Skeletal muscle tissue (tissue), 4 donors: ENCODE data around the gene GLB1L3. TPM values are rescaled to one million over a fixed set of nuclear protein-coding genes. Genes with fewer than 3 reads are reported as not detected.

Experiments used
- H3K27ac ChIP-seq: one replicate; pipeline ENCODE4 v1.7.0; 2013; ENCODE audit warnings: mild to moderate bottlenecking, low read depth, low read length, inconsistent platforms
- H3K27me3 ChIP-seq, 3 donors: one replicate each; pipeline ENCODE4 v1.7.0; 2013; ENCODE audit warnings: low read length in 3 of 3; ENCODE audit not compliant: control insufficient read depth in 3 of 3, insufficient read depth in 3 of 3
- H3K36me3 ChIP-seq, 3 donors: one replicate each; pipeline ENCODE4 v1.7.0; 2013; ENCODE audit warnings: low read length in 3 of 3; ENCODE audit not compliant: control insufficient read depth in 3 of 3, insufficient read depth in 3 of 3
- H3K4me1 ChIP-seq, 3 donors: one replicate each; pipeline ENCODE4 v1.7.0; 2013; ENCODE audit warnings: low read length in 3 of 3, mild to moderate bottlenecking in 3 of 3; ENCODE audit not compliant: control insufficient read depth in 3 of 3, insufficient read depth in 3 of 3
- H3K4me3 ChIP-seq, 3 donors: one replicate each; pipeline ENCODE4 v1.7.0; 2013; ENCODE audit warnings: low read length in 3 of 3
- H3K9ac ChIP-seq, 3 donors: one replicate each; pipeline ENCODE4 v1.7.0; 2013; ENCODE audit warnings: low read length in 3 of 3, mild to moderate bottlenecking in 3 of 3, moderate library complexity in 2 of 3, low read depth in 1 of 3
- H3K9me3 ChIP-seq, 3 donors: one replicate each; pipeline ENCODE4 v1.7.0; 2013; ENCODE audit warnings: low read length in 3 of 3; ENCODE audit not compliant: control insufficient read depth in 3 of 3
- total RNA-seq: library from RNA; depleted of rRNA; stranded (reverse); fragments of >200 nt; gene quantifications from one replicate; pipeline ENCODE4 v1.2.3, GENCODE V29; 2014
- donor health status: Osteomylitis.

Gene GLB1L3
- total RNA-seq, 1 donor from 2014 or later, result not detected

GRCh38 chr11:134347441-134347840 lies 71.3 kb downstream of the GLB1L3 start:
- H3K4me1 ChIP-seq, result no peaks in the 10 kb centered on the region
- no peaks in the 10 kb centered on the region for H3K36me3 ChIP-seq
- peaks cover 5 to 9% (median 8%) of the 10 kb centered on the region in 3 donors for H3K27me3 ChIP-seq
- no peak overlapping the region for H3K9ac ChIP-seq
- H3K4me3 ChIP-seq, result no peak overlapping the region
- no peak overlapping the region for H3K27ac ChIP-seq
- H3K9me3 ChIP-seq, result no peaks in the 10 kb centered on the region

- no peaks in the 10 kb centered on the region for H3K36me3 ChIP-seq
- H3K4me1 ChIP-seq, result no peaks in the 10 kb centered on the region
- no peak overlapping the region for H3K27ac ChIP-seq
- H3K27me3 ChIP-seq, result peaks cover 0 to 5% (median 0%) of the 10 kb centered on the region in 3 donors
- H3K4me3 ChIP-seq, result no peak overlapping the region
- H3K9me3 ChIP-seq, result no peaks in the 10 kb centered on the region
- H3K9ac ChIP-seq, result no peak overlapping the region
Measured at GRCh38 chr11:134349109-134349801, 73.1 kb downstream of the GLB1L3 start.

GRCh38 chr11:134349802-134350355 lies 73.7 kb downstream of the GLB1L3 start:
- H3K4me3 ChIP-seq, result no peak overlapping the region
- peaks cover 0 to 5% (median 0%) of the 10 kb centered on the region in 3 donors for H3K27me3 ChIP-seq
- no peak overlapping the region for H3K27ac ChIP-seq
- H3K9ac ChIP-seq, result no peak overlapping the region
- H3K36me3 ChIP-seq, result no peaks in the 10 kb centered on the region
- H3K4me1 ChIP-seq, result no peaks in the 10 kb centered on the region
- H3K9me3 ChIP-seq, result no peaks in the 10 kb centered on the region

GRCh38 chr11:134350381-134350780 lies 74.2 kb downstream of the GLB1L3 start:
- H3K27me3 ChIP-seq, result peaks cover 0 to 5% (median 0%) of the 10 kb centered on the region in 3 donors
- H3K9me3 ChIP-seq, result no peaks in the 10 kb centered on the region
- no peak overlapping the region for H3K9ac ChIP-seq
- H3K36me3 ChIP-seq, result no peaks in the 10 kb centered on the region
- H3K27ac ChIP-seq, result no peak overlapping the region
- H3K4me3 ChIP-seq, result no peak overlapping the region
- H3K4me1 ChIP-seq, result no peaks in the 10 kb centered on the region

GRCh38 chr11:134352111-134352510 lies 75.9 kb downstream of the GLB1L3 start:
- no peaks in the 10 kb centered on the region for H3K36me3 ChIP-seq

GRCh38 chr11:134355136-134355535 lies 79.0 kb downstream of the GLB1L3 start:
- H3K27ac ChIP-seq, result no peak overlapping the region
- H3K9me3 ChIP-seq, result no peaks in the 10 kb centered on the region
- H3K36me3 ChIP-seq, result no peaks in the 10 kb centered on the region
- no peaks in the 10 kb centered on the region for H3K4me1 ChIP-seq
- no peak overlapping the region for H3K9ac ChIP-seq
- peaks cover 0 to 8% (median 6%) of the 10 kb centered on the region in 3 donors for H3K27me3 ChIP-seq
- H3K4me3 ChIP-seq, result no peak overlapping the region

More at GRCh38 chr11:134352111-134352510, 75.9 kb downstream of the GLB1L3 start:
- H3K9me3 ChIP-seq, result no peaks in the 10 kb centered on the region
- no peak overlapping the region for H3K27ac ChIP-seq
- no peak overlapping the region for H3K4me3 ChIP-seq
- H3K9ac ChIP-seq, result no peak overlapping the region
- H3K27me3 ChIP-seq, result peaks cover 0 to 2% (median 2%) of the 10 kb centered on the region in 3 donors
- H3K4me1 ChIP-seq, result no peaks in the 10 kb centered on the region

- H3K27ac ChIP-seq, result no peak overlapping the region
- no peaks in the 10 kb centered on the region for H3K36me3 ChIP-seq
- H3K27me3 ChIP-seq, result peaks cover 0 to 10% (median 6%) of the 10 kb centered on the region in 3 donors
- H3K9me3 ChIP-seq, result no peaks in the 10 kb centered on the region
- no peak overlapping the region for H3K4me3 ChIP-seq
- H3K4me1 ChIP-seq, result no peaks in the 10 kb centered on the region
- no peak overlapping the region for H3K9ac ChIP-seq
Measured at GRCh38 chr11:134355656-134356055, 79.5 kb downstream of the GLB1L3 start.

GRCh38 chr11:134356656-134357544 lies 80.7 kb downstream of the GLB1L3 start:
- H3K27me3 ChIP-seq, result peaks cover 0 to 10% (median 6%) of the 10 kb centered on the region in 3 donors
- no peaks in the 10 kb centered on the region for H3K36me3 ChIP-seq
- H3K27ac ChIP-seq, result no peak overlapping the region
- no peaks in the 10 kb centered on the region for H3K4me1 ChIP-seq
- H3K9ac ChIP-seq, result no peak overlapping the region
- H3K9me3 ChIP-seq, result no peaks in the 10 kb centered on the region
- H3K4me3 ChIP-seq, result no peak overlapping the region

- H3K27ac ChIP-seq, result no peak overlapping the region
- H3K27me3 ChIP-seq, result peaks cover 0 to 10% (median 6%) of the 10 kb centered on the region in 3 donors
Measured at GRCh38 chr11:134357545-134357839, 81.3 kb downstream of the GLB1L3 start.

More at GRCh38 chr11:134357545-134357839, 81.3 kb downstream of the GLB1L3 start:
- H3K4me1 ChIP-seq, result no peaks in the 10 kb centered on the region
- no peak overlapping the region for H3K9ac ChIP-seq
- no peaks in the 10 kb centered on the region for H3K36me3 ChIP-seq
- H3K9me3 ChIP-seq, result no peaks in the 10 kb centered on the region
- H3K4me3 ChIP-seq, result no peak overlapping the region
